ENCODE results near the gene NAA30. TPM values are rescaled to one million over a fixed set of nuclear protein-coding genes. Genes with fewer than 3 reads are reported as not detected.

NAA30 gene
- total RNA-seq, 4 donors from 2014 or later: 8.9 to 20.3 (median 10.4) TPM

GRCh38 chr14:57402173-57402852 is 11.9 kb downstream of the NAA30 start:
- Histone ChIP-seq H3K4me3 (no peak overlapping the region), H3K27ac (no peak overlapping the region), H3K27me3 (no peaks in the 10 kb centered on the region), H3K9me3 (no peaks in the 10 kb centered on the region), H3K36me3 (peaks cover 0 to 17% (median 0%) of the 10 kb centered on the region in 3 donors), H3K4me1 (no peaks in the 10 kb centered on the region)
- no peak for DNase-seq
- TF ChIP-seq POLR2A (IDR thresholded peaks at IDR 0.05): no peak
- TF ChIP-seq, protein P1, sequence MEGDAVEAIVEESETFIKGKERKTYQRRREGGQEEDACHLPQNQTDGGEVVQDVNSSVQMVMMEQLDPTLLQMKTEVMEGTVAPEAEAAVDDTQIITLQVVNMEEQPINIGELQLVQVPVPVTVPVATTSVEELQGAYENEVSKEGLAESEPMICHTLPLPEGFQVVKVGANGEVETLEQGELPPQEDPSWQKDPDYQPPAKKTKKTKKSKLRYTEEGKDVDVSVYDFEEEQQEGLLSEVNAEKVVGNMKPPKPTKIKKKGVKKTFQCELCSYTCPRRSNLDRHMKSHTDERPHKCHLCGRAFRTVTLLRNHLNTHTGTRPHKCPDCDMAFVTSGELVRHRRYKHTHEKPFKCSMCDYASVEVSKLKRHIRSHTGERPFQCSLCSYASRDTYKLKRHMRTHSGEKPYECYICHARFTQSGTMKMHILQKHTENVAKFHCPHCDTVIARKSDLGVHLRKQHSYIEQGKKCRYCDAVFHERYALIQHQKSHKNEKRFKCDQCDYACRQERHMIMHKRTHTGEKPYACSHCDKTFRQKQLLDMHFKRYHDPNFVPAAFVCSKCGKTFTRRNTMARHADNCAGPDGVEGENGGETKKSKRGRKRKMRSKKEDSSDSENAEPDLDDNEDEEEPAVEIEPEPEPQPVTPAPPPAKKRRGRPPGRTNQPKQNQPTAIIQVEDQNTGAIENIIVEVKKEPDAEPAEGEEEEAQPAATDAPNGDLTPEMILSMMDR (IDR thresholded peaks at IDR 0.05): no peak

DNA sequence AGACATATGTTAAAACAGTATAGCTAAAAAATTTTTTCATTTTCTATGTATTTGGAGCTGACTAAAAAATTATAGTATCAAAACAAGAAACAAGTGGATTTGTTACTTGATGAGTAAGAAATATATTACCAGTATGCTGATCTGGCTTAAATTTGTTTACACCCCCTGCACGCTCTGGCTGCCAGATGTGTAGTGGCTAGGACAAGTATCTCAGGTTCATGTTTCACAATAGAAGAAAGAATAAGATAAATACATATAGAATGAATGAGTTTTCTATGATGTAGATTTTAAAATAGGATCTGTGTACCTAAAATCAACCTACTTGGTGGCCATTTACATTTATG is 13.1 kb downstream of the NAA30 start:
- no peaks in the 10 kb centered on the region for H3K4me1 ChIP-seq
- H3K9me3 ChIP-seq: no peaks in the 10 kb centered on the region
- H3K27me3 ChIP-seq: no peaks in the 10 kb centered on the region
- no peak overlapping the region for H3K27ac ChIP-seq
- H3K4me3 ChIP-seq: no peak overlapping the region
- TF ChIP-seq POLR2A (IDR thresholded peaks at IDR 0.05): no peak
- TF ChIP-seq, protein P1 (IDR thresholded peaks at IDR 0.05): no peak
- no peak for DNase-seq
- peaks cover 0 to 20% (median 0%) of the 10 kb centered on the region in 3 donors for H3K36me3 ChIP-seq

GRCh38 chr14:57405562-57405961 is 15.2 kb downstream of the NAA30 start:
- no peaks in the 10 kb centered on the region for H3K9me3 ChIP-seq
- TF ChIP-seq, protein P1 (IDR thresholded peaks at IDR 0.05): no peak
- TF ChIP-seq POLR2A (IDR thresholded peaks at IDR 0.05): no peak
- H3K27me3 ChIP-seq: no peaks in the 10 kb centered on the region
- DNase-seq: no peak
- no peak overlapping the region for H3K4me3 ChIP-seq
- peaks cover 0 to 30% (median 0%) of the 10 kb centered on the region in 3 donors for H3K36me3 ChIP-seq
- no peaks in the 10 kb centered on the region for H3K4me1 ChIP-seq
- H3K27ac ChIP-seq: no peak overlapping the region

DNA sequence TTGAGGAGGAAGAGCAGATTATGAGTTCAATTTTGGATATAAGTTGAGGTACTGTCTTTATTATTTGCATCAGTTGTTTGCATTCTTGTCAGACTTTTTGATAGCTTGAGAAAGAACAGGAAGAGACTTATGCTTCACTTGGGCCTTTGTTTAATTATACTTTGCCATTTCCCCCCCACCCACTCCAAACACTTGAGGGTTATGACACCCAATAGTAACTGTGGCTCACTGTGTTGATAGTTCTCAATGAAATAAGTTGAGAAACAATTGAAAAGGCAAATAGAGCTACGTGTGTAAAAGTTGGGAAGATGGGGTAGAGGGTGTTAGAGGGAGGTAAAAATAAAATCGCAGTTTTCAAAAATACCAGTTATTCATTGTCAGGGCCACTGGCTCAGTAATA is 17.7 kb downstream of the NAA30 start:
- Histone ChIP-seq H3K27ac (no peak overlapping the region), H3K27me3 (no peaks in the 10 kb centered on the region), H3K4me3 (no peak overlapping the region), H3K36me3 (peaks cover 0 to 35% (median 0%) of the 10 kb centered on the region in 3 donors), H3K9me3 (no peaks in the 10 kb centered on the region), H3K4me1 (no peaks in the 10 kb centered on the region)
- TF ChIP-seq, protein P1 (IDR thresholded peaks at IDR 0.05): no peak
- TF ChIP-seq POLR2A (IDR thresholded peaks at IDR 0.05): no peak
- no peak for DNase-seq

- Histone ChIP-seq H3K9me3 (no peaks in the 10 kb centered on the region), H3K27me3 (no peaks in the 10 kb centered on the region), H3K27ac (no peak overlapping the region), H3K4me1 (no peaks in the 10 kb centered on the region), H3K4me3 (no peak overlapping the region), H3K36me3 (peaks cover 0 to 35% (median 0%) of the 10 kb centered on the region in 3 donors)
- TF ChIP-seq, protein P1 (IDR thresholded peaks at IDR 0.05): no peak
- no peak for TF ChIP-seq POLR2A (IDR thresholded peaks at IDR 0.05)
- no peak for DNase-seq
Measured at GRCh38 chr14:57408634-57409033, 18.2 kb downstream of the NAA30 start.

Data from Peyer's patch (tissue), 4 donors.